SK-N-SH treated with all-trans-retinoic acid at 6 μM for 48 hours (cell line): ENCODE measurements around the gene PON2.

ENCODE experiments used
- BACH2 ChIP-seq: fragments of 250-450 bp; sonication (Bioruptor Pico); IDR thresholded peaks from 2 replicates; pipeline ENCODE4 v1.9.0; 2021; ENCODE audit warnings: mild to moderate bottlenecking, borderline replicate concordance
- CREB5 ChIP-seq: fragments of 250-450 bp; sonication (Bioruptor Pico); IDR thresholded peaks from 2 replicates; pipeline ENCODE4 v1.5.1; 2020; ENCODE audit warnings: low read depth, mild to moderate bottlenecking, moderate library complexity
- CSRNP3 ChIP-seq: fragments of 250-450 bp; sonication (Bioruptor Pico); IDR thresholded peaks from 2 replicates; pipeline ENCODE4 v1.5.1; 2021; ENCODE audit warnings: mild to moderate bottlenecking, moderate library complexity
- GLIS3 ChIP-seq: fragments of 250-450 bp; sonication (Bioruptor Pico); IDR thresholded peaks from 2 replicates; pipeline ENCODE4 v1.5.0; 2020; ENCODE audit warnings: mild to moderate bottlenecking, moderate library complexity
- PATZ1 ChIP-seq: fragments of 250-450 bp; sonication (Bioruptor Pico); IDR thresholded peaks from 2 replicates; pipeline ENCODE4 v1.8.0; 2020; ENCODE audit warnings: mild to moderate bottlenecking, moderate library complexity, borderline replicate concordance
- POU6F1 ChIP-seq: fragments of 250-450 bp; sonication (Bioruptor Pico); IDR thresholded peaks from 2 replicates; pipeline ENCODE4 v1.8.0; 2021; ENCODE audit warnings: low read depth, mild to moderate bottlenecking, moderate library complexity, borderline replicate concordance
- PPARA ChIP-seq: fragments of 250-450 bp; sonication (Bioruptor Pico); IDR thresholded peaks from 2 replicates; pipeline ENCODE4 v1.5.0; 2020; ENCODE audit warnings: mild to moderate bottlenecking, borderline replicate concordance
- RARB ChIP-seq: fragments of 250-450 bp; sonication (Bioruptor Pico); IDR thresholded peaks from 2 replicates; pipeline ENCODE4 v1.8.0; 2021; ENCODE audit warnings: mild to moderate bottlenecking, moderate library complexity
- SNAI2 ChIP-seq: fragments of 250-450 bp; sonication (Bioruptor Pico); IDR thresholded peaks from 2 replicates; pipeline ENCODE4 v1.5.0; 2020; ENCODE audit warnings: mild to moderate bottlenecking, moderate library complexity
- TSHZ2 ChIP-seq: fragments of 250-450 bp; sonication (Bioruptor Pico); IDR thresholded peaks from 2 replicates; pipeline ENCODE4 v1.5.0; 2020; ENCODE audit warnings: mild to moderate bottlenecking, moderate library complexity
- ZC3H10 ChIP-seq: fragments of 250-450 bp; sonication (Bioruptor Pico); IDR thresholded peaks from 2 replicates; pipeline ENCODE4 v1.5.1; 2021; ENCODE audit warnings: mild to moderate bottlenecking, moderate library complexity
- ZFP3 ChIP-seq: fragments of 250-450 bp; sonication (Bioruptor Pico); IDR thresholded peaks from 2 replicates; pipeline ENCODE4 v1.5.0; 2020; ENCODE audit warnings: mild to moderate bottlenecking, moderate library complexity
- ZFP30 ChIP-seq: fragments of 450-650 bp; formaldehyde crosslinking; IDR thresholded peaks from 2 replicates; pipeline ENCODE4 v1.5.0; 2022; ENCODE audit warnings: mild to moderate bottlenecking, moderate library complexity
- ZNF565 ChIP-seq: fragments of 450-650 bp; formaldehyde crosslinking; conservative IDR thresholded peaks from 2 replicates; pipeline ENCODE4 v1.5.0; 2020; ENCODE audit warnings: low read depth, mild to moderate bottlenecking, moderate library complexity

GRCh38 chr7:95476904-95477594 is 42.2 kb upstream of the PON2 start:
- TF ChIP-seq PATZ1 (CRISPR knock-in tag) (no peak), BACH2 (CRISPR knock-in tag) (no peak), POU6F1 (CRISPR knock-in tag) (no peak), CSRNP3 (CRISPR knock-in tag) (no peak), ZFP3 (no peak), RARB (no peak), SNAI2 (CRISPR knock-in tag) (no peak), ZFP30 (no peak), ZC3H10 (CRISPR knock-in tag) (no peak), PPARA (CRISPR knock-in tag) (no peak), ZNF565 (CRISPR knock-in tag) (no peak), GLIS3 (CRISPR knock-in tag) (no peak), TSHZ2 (CRISPR knock-in tag) (no peak), CREB5 (no peak)
